Measurements from ENCODE around the gene NALCN. TPM values are rescaled to one million over a fixed set of nuclear protein-coding genes. Genes with fewer than 3 reads are reported as not detected.
A peak's percentile ranks its signal among the peaks of the same experiment; 100 is the strongest.

The NALCN gene
- total RNA-seq, 1 donor from 2014 or later = 1.1 TPM

- H3K27me3 ChIP-seq (ENCODE audit: insufficient read depth, low read length) = no peaks in the 10 kb centered on the region
- no peak overlapping the region for H3K4me2 ChIP-seq (ENCODE audit: low read length)
- H3K4me3 ChIP-seq (ENCODE audit: insufficient read depth, low read depth, low read length) = no peak overlapping the region
- H3K4me1 ChIP-seq (ENCODE audit: insufficient read depth, low read length) = no peaks in the 10 kb centered on the region
- H3K79me2 ChIP-seq (ENCODE audit: insufficient read depth, low read length) = no peaks in the 10 kb centered on the region
- FAIRE-seq (no peak), DNase-seq (ENCODE audit: low read depth) (no peak)
- H2AFZ ChIP-seq (ENCODE audit: low read depth, low read length) = no peak overlapping the region
- Mint-ChIP-seq H3K4me1 (ENCODE audit: low read depth, unreplicated experiment) (no peaks in the 10 kb centered on the region), H3K9me3 (ENCODE audit: unreplicated experiment) (no peaks in the 10 kb centered on the region), H3K36me3 (ENCODE audit: low read depth, unreplicated experiment) (no peaks in the 10 kb centered on the region), H3K4me3 (ENCODE audit: unreplicated experiment) (no peak overlapping the region), H3K27ac (ENCODE audit: unreplicated experiment) (no peak overlapping the region), H3K27me3 (ENCODE audit: low read depth, unreplicated experiment) (no peaks in the 10 kb centered on the region)
- no peak for TF ChIP-seq EZH2 (IDR thresholded peaks at IDR 0.05; ENCODE audit: insufficient read depth, low read length)
- TF ChIP-seq, protein P1, sequence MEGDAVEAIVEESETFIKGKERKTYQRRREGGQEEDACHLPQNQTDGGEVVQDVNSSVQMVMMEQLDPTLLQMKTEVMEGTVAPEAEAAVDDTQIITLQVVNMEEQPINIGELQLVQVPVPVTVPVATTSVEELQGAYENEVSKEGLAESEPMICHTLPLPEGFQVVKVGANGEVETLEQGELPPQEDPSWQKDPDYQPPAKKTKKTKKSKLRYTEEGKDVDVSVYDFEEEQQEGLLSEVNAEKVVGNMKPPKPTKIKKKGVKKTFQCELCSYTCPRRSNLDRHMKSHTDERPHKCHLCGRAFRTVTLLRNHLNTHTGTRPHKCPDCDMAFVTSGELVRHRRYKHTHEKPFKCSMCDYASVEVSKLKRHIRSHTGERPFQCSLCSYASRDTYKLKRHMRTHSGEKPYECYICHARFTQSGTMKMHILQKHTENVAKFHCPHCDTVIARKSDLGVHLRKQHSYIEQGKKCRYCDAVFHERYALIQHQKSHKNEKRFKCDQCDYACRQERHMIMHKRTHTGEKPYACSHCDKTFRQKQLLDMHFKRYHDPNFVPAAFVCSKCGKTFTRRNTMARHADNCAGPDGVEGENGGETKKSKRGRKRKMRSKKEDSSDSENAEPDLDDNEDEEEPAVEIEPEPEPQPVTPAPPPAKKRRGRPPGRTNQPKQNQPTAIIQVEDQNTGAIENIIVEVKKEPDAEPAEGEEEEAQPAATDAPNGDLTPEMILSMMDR (IDR thresholded peaks at IDR 0.05; ENCODE audit: insufficient read depth, low read depth, low read length) = no peak
- H3K9ac ChIP-seq (ENCODE audit: low read length) = no peak overlapping the region
- H3K36me3 ChIP-seq (ENCODE audit: insufficient read depth, low read length) = no peaks in the 10 kb centered on the region
- H3K27ac ChIP-seq (ENCODE audit: low read depth, low read length) = no peak overlapping the region
- H4K20me1 ChIP-seq (ENCODE audit: insufficient read depth, low read length) = no peaks in the 10 kb centered on the region
- H3K9me3 ChIP-seq (ENCODE audit: insufficient read depth, low read depth, low read length) = no peaks in the 10 kb centered on the region
These were observed 199.2 kb downstream of the NALCN start for GRCh38 chr13:101217086-101217485.

DNA sequence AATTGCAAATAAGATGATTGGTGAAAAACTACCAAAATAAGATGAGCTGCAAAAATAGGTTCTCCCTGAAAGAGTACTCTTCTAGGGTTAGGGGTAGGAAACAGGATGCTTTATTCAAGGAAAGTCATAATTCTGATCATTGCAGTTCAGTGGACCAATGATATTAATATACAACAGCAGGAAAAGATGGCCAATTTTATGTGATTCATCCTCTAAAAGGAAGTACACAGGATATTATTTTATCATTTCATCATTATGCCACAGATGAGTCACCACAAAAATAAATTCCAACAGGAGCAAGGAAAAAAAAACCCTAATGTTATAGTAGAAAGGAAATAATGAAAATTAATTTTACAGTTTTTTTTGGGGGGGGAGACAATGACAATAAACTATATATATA lies 205.0 kb downstream of the NALCN start:
- H3K27ac Mint-ChIP-seq (ENCODE audit: unreplicated experiment) = no peak overlapping the region

DNA sequence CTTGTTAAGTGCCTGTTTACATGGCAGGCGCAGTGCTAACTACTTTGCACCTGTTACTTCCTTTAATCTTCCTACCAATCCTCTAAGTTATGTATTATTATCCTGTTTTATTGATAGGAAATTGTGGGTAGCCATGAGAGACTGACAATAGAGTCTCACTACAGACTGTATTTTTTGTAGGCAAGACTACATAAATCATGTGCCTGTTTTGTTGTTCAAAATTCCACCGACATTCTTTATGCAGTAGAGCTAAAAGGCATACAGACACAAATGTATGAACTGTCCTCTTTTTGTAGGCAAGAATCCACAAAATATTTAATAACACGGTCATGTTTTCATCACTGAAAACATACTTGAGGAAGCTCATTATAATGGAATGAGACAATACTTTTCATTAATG lies 205.5 kb downstream of the NALCN start:
- Histone ChIP-seq H3K9me3 (ENCODE audit: insufficient read depth, low read depth, low read length) (no peaks in the 10 kb centered on the region), H3K79me2 (ENCODE audit: insufficient read depth, low read length) (no peaks in the 10 kb centered on the region), H3K36me3 (ENCODE audit: insufficient read depth, low read length) (no peaks in the 10 kb centered on the region), H3K4me1 (ENCODE audit: insufficient read depth, low read length) (no peaks in the 10 kb centered on the region), H3K4me2 (ENCODE audit: low read length) (no peak overlapping the region), H3K27ac (ENCODE audit: low read depth, low read length) (no peak overlapping the region), H3K9ac (ENCODE audit: low read length) (no peak overlapping the region), H2AFZ (ENCODE audit: low read depth, low read length) (no peak overlapping the region), H3K27me3 (ENCODE audit: insufficient read depth, low read length) (no peaks in the 10 kb centered on the region), H4K20me1 (ENCODE audit: insufficient read depth, low read length) (no peaks in the 10 kb centered on the region), H3K4me3 (ENCODE audit: insufficient read depth, low read depth, low read length) (no peak overlapping the region)
- H3K9me3 Mint-ChIP-seq (ENCODE audit: unreplicated experiment) = peaks cover 1% of the 10 kb centered on the region
- no peaks in the 10 kb centered on the region for H3K36me3 Mint-ChIP-seq (ENCODE audit: low read depth, unreplicated experiment)
- no peaks in the 10 kb centered on the region for H3K27me3 Mint-ChIP-seq (ENCODE audit: low read depth, unreplicated experiment)
- FAIRE-seq = no peak
- no peak for TF ChIP-seq EZH2 (IDR thresholded peaks at IDR 0.05; ENCODE audit: insufficient read depth, low read length)
- TF ChIP-seq, protein P1 (IDR thresholded peaks at IDR 0.05; ENCODE audit: insufficient read depth, low read depth, low read length) = no peak
- H3K4me3 Mint-ChIP-seq (ENCODE audit: unreplicated experiment) = no peak overlapping the region
- DNase-seq (ENCODE audit: low read depth) = no peak
- H3K27ac Mint-ChIP-seq (ENCODE audit: unreplicated experiment) = no peak overlapping the region
- H3K4me1 Mint-ChIP-seq (ENCODE audit: low read depth, unreplicated experiment) = no peaks in the 10 kb centered on the region

More for the DNA sequence above, 205.0 kb downstream of the NALCN start:
- Mint-ChIP-seq H3K9me3 (ENCODE audit: unreplicated experiment) (peaks cover 1% of the 10 kb centered on the region), H3K4me3 (ENCODE audit: unreplicated experiment) (no peak overlapping the region), H3K4me1 (ENCODE audit: low read depth, unreplicated experiment) (no peaks in the 10 kb centered on the region), H3K27me3 (ENCODE audit: low read depth, unreplicated experiment) (no peaks in the 10 kb centered on the region), H3K36me3 (ENCODE audit: low read depth, unreplicated experiment) (no peaks in the 10 kb centered on the region)
- Histone ChIP-seq H3K9me3 (ENCODE audit: insufficient read depth, low read depth, low read length) (no peaks in the 10 kb centered on the region), H3K4me2 (ENCODE audit: low read length) (peak overlapping the region; percentile 35), H2AFZ (ENCODE audit: low read depth, low read length) (no peak overlapping the region), H3K36me3 (ENCODE audit: insufficient read depth, low read length) (no peaks in the 10 kb centered on the region), H4K20me1 (ENCODE audit: insufficient read depth, low read length) (no peaks in the 10 kb centered on the region), H3K79me2 (ENCODE audit: insufficient read depth, low read length) (no peaks in the 10 kb centered on the region), H3K9ac (ENCODE audit: low read length) (no peak overlapping the region), H3K4me1 (ENCODE audit: insufficient read depth, low read length) (no peaks in the 10 kb centered on the region), H3K4me3 (ENCODE audit: insufficient read depth, low read depth, low read length) (no peak overlapping the region), H3K27ac (ENCODE audit: low read depth, low read length) (no peak overlapping the region), H3K27me3 (ENCODE audit: insufficient read depth, low read length) (no peaks in the 10 kb centered on the region)
- no peak for FAIRE-seq
- peak; percentile 43 for DNase-seq (ENCODE audit: low read depth)
- TF ChIP-seq, protein P1 (IDR thresholded peaks at IDR 0.05; ENCODE audit: insufficient read depth, low read depth, low read length) = no peak
- TF ChIP-seq EZH2 (IDR thresholded peaks at IDR 0.05; ENCODE audit: insufficient read depth, low read length) = no peak

Measured in astrocyte (in vitro differentiated cells and primary cell).